ENCODE measurements around the gene C1QTNF6.

The C1QTNF6 gene

DNA sequence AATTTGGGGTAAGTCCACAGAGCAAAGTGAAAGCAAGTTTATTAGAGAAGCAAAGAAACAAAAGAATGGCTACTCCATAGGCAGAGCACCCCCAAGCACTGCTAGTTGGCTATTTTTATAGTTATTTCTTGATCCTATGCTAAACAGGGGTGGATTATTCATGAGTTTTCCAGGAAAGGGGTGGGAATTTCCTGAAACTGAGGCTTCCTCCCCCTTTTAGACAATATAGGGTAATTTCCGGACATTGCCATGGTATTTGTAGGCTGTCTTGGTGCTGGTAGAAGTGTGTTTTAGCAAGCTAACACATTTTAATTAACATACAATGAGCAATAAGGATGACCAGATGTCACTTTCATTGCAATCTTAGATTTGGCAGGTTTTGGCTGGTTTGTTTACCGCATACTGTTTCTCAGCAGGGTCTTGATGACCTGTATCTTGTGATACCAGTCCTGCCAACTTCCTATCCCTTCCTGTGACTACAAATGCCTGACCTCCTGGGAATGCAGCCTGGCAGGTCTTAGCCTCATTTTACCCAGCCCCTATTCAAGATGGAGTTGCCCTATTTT lies 937 bp upstream of the C1QTNF6 start:
- DNase-seq = no peak

DNA sequence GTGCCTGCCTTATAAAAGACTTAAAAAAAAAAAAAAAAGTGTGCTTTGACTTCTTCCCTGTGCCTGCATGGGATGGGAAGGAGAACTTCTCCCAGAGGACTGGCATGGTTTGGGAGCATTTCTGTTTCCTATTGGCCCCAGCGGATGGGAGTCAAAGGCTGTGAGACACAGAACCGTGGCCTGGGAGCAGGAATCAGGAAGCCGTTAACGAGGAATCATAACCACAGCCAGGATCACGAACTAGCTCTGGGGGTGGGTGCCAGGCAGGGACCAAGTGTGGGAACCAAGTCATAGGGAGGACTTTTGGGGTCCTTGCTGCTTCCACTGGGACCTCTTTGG lies 526 bp downstream of the C1QTNF6 start:
- no peak for DNase-seq

DNA sequence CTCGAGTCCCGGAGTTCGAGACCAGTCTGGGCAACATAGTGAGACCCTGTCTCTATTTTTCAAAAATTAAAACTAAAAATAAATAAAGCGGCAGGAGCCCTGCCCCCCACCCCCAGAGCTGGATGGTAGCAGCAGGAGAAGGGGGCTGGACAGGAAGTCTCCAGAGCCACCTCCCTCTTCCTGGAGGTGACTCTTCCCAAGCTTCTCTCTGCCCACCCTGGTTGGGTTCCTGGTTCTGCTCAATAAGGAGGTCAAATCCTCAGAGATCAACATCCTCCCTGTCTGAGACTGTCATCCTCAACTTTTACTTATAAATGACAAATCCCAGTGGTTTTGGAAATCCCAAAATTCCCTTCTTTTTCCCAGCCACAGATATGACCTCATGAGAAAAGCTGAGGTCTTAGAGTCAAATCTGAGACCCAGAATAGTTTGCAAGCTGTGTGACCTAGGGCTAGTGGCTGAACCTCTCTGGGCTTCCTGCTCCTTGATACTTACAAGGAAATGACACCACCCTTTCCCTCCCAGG lies 987 bp downstream of the C1QTNF6 start:
- no peak for DNase-seq

DNA sequence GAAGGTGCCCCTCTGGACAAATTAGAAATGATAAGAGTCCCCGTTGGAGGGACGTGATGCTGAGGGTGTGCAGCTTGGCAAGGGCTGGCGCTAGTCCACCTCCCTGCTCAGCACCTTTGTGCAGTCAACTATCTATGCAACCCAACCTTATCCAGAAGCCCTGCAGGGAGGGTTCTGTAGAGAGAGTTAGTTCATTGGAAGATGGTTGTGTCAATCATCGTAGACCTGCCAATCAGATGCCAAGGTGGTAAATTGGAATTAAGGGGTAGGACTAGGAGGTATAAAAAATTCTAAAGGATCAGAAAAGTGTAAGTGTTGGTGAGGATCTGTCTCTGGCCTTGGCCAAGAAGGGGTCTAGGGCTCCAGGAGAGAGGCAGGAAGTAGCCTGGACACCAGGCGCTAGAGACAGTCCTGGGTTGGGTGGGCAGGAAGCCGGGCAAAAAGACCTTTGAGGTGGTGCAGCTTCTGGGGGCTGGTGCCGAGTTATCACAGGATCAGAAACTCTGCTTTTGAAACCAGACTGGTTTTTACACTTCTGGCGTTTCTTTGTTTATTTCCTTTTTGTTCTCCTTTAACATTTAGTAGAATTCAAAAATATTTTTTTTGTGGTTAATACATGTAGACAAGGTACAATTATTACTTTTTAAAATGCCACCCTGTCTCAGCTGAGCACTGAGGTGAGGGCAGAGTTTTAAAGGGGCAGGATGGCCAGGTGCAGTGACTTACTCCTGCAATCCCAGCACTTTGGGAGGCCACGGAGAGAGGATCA lies 1.6 kb downstream of the C1QTNF6 start:
- DNase-seq = no peak

DNA sequence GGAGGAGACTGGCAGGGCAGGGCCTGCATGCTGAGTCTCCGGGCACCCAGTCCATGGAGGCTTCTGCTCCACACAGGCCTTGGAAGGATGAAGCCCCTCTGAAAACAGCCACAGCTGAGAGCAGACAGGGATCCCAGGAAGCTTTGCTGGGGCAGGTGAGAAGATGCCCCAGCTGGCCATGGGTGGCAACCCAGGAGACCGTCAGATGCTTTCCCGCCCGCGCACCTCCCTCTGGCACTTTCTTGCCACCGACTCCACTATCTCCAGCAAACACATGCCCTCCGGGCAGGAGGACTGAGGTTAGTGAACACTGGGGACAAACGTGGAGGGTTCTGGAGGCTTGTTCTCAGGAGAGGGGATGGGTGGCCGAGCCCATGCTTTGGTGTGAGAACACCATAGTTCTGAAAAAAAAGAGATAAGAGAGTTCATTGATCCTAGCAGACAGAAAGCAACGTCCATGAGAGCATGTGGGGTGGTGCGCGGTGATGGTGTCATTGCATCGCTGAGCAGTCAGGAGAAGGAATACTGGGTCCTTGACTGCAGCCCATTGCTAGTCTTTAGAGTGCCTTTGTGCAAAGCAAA lies 2.3 kb downstream of the C1QTNF6 start:
- DNase-seq = no peak

DNA sequence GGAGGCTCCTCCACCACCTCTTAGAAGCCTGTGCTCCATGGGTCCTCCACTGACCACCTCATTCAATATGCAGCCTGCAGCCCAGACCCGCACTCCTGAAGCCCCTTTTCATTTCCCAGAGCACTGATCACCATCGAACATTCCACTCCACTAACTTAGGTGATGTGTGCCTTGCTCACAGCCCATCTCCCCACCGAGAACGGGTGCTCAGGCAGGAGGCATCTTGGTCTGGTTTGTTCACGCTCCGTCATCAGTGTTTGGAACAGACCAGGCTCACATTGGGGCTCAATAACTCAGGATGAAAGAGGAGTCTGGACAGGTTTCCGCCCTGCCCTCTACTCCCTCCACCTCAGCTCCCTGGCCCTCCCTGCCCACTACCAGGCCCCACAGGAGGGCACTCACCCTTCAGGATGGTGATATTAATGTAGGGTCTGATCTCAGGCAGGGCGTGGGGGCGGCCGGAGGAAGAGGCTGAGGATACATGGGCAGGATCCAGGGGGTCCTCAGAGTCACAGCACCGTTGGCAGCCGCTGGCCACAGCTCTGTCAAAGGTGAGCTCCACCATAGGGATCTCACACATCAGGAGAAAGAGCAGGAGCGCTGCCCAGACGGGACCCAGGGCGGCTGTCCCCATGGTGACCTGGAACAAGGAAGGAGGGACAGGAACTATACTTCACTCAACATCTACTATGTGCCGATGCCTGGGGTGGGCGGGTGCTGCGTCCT lies 3.1 kb downstream of the C1QTNF6 start:
- no peak for DNase-seq

DNA sequence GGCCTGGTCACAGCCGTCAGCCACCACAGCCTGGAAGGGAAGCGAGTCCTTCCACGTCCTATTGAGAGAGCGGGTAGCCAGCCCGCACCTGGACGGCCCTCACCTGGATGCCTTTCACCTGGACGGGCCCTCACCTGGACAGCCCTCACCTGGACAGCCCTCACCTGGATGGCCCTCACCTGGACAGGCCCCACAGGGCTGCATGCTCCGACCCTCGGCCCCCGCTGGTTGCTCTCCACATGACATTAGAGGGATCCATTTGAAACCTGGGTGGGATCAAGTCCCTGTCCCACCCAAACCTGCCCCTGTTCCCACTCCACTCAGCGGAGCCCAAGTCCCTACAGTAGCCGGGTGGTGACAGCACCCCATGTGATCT lies 3.7 kb downstream of the C1QTNF6 start:
- DNase-seq = no peak

DNA sequence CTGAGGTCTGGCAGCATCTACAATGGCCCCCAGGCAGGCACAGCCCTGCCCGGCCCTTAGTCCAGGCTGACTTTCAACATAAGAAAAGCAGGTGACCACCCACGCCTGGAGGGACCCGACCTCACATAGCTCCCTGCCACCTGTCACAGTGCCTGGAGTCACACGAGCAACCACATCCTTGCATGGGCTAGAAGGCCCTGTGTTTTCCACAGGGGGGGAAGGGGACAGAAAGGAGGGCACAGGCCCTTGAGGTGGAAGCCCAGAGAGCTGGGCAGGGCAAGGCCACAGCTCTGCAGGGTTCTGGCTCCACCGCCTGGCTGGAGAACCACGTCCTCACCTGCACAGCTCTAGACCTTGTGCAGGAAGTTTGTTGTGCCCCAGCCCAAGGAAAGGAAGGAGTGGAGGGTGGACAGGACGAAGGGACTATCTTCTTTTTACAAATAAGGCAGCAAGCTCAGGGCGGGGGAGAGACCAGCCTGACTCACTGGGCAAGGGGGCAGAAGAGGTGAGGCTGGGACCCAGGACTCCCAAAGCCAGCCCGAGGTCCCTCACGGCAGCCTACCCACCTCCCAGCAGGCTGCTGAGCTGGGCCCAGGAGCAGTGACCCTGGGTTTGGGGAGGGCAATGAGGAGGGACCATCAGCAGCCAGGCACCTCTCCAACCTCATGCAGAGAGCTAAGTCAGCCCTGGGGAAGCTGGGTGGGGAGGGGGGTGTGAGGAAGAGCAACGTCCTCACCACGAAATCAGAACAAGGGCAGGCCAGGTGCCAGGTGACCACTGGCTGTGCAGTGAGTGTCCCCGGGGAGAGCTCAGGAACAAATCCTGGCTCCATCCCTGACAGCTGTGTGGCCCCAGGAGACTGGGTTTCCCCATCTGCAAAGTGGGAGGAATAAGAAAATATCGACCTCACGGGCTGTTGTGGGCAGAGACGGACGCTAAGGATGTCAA lies 4.3 kb downstream of the C1QTNF6 start:
- no peak for DNase-seq

DNA sequence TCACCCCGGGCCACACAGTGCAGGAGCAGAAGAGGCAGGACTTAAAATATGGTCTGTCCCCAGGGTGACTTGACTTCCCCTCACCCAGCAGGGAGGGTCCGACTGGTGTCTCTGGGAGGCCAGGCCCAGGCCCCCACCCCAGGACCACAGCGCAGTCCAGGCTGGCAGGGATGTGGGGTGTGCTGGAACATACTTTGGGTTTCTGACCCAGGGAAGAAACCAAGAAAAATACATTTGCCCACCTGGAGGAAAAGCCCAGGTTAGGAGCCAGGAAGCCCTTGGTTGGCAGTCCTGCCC lies 5.2 kb downstream of the C1QTNF6 start:
- DNase-seq = no peak

DNA sequence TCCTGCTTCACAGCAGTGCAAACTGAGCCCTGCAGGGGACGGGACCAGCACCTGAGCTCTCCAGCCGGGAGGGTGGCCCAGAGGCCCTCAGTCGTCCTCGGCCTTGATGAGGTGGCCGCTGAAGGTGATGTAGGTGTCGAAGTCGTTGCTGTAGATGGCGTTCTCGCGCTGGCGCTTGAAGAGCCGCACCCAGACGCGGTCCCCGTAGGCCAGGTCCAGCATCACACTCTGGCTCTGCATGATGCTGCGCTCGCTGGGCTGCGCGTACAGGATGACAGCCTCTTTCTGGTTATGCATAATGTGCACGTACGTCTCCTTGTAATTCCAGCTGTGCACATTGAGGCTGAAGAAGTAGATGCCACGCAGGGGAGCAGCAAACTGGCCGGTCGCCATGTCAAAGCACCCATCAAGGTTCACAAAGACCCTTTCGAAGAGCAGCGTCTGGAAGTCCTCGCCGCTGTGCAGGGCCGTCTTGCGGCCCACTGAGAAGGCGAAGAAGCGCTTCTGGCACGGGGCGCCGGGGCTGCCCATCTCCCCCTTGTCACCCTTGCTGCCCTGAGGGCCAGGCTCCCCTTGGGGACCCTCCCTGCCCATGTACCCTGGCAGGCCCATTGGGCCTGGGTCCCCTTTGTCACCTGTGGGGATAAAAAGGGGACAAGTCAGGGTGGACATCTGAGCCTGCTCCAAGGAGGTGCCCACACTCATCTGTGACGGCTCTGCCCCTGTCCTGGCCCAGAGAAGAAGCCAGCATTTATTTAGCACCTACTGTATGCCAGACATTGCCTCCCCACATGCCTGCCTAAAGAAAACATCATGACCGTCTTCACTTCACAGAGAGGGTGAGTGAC lies 5.7 kb downstream of the C1QTNF6 start:
- no peak for DNase-seq

DNA sequence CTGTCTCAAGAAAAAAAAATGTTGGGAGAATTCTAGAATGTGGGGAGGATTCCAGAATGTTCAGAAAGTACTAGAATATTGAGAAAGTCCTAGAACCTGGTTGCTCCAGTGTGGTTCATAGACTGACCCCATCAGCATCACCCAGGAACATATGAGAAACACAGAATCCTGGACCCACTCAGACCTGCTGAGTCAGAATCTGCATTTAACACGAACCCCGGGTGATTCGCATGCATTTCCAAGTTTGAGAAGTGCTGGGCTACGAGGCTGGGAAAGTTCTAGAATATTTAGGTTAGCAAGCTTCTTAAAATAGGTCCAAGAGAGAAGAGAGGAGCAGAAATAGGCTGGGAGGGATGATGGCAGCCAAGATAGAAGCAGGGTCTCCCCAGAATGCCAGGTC lies 6.4 kb downstream of the C1QTNF6 start:
- DNase-seq = no peak

DNA sequence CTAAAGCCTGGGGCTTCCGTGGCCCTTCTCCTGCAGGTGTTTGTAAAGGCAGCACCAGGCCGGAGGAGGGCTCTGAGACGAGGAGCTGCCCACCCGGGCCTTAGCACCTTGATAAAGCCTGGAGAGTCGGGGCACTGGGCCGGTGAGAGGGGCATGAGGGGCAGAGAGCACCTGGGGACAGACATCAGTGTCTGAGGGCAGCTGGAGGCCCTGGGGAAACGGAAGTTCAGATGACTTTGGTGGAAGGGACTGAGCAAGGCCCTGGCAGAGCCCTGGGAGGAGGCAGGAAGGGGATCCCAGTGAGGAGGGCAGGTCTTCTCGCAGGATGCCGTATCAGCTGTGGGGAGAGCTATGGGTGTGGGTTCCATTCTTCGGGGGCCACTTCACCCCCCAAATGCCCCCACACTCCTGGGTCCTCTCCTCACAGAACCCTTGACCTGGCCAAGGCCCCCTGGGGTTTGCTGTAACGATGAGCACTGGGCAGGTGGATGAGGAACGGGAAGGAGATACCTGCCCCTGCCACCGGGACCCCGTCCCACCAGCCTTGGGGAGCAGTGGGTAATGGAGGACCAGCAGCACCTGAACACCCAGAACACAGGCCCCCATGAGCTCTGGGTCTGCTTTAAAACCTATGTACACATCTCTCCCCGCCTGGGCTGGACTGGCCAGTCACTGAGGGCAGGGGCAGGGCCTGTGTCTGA lies 7.4 kb downstream of the C1QTNF6 start:
- no peak for DNase-seq

DNA sequence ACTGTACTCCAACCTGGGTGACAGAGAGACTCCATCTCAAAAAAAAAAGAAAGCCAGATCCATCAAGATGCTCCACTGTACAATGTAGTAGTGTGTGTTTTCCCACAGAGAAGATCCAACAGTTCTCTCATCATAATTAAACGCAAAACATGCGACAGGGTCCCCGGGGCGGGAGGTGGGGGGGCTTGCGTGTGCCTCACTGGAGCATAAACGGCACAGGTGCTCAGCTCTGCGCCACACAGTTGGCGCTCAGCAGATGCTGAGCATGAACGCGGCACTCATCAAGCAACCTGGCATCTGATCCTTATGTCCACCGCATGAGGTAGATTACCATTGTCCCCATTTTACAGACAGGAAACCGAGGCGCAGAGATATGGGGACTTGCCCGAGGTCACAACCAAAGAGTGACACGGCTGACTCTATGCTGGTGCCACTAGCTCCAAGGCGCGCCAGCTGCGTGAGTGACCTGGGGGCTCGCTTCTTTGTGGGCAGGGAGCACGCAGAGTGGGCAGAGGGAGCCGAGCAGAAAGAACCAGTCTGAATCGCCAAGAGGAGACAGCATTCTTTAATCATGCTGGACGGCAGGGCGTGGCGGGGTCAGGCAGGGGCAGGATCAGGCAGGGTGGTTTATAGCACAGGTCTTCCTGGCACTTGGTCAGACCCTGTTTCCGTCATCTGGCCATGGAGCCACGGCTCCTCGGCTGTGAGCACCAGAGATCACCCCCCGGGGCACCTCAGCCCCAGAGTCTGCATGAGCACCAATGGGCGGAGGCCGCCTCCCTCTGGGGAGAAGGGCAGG lies 8.2 kb downstream of the C1QTNF6 start:
- no peak for DNase-seq

DNA sequence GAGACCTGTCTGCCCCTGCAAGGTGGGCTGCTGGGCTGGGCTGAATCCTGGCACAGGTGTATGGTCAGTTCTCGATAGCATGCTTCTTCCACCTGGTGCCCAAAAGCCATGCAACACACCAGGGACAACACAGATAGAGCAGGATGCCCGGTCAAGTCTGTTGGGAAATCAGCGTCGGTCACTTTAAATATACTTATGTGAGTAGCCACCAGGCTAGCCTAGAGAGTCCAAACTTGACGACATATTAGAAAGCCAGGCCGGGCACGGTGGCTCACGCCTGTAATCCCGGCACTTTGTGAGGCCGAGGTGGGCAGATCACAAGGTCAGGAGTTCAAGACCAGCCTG lies 8.9 kb downstream of the C1QTNF6 start:
- DNase-seq = no peak

DNA sequence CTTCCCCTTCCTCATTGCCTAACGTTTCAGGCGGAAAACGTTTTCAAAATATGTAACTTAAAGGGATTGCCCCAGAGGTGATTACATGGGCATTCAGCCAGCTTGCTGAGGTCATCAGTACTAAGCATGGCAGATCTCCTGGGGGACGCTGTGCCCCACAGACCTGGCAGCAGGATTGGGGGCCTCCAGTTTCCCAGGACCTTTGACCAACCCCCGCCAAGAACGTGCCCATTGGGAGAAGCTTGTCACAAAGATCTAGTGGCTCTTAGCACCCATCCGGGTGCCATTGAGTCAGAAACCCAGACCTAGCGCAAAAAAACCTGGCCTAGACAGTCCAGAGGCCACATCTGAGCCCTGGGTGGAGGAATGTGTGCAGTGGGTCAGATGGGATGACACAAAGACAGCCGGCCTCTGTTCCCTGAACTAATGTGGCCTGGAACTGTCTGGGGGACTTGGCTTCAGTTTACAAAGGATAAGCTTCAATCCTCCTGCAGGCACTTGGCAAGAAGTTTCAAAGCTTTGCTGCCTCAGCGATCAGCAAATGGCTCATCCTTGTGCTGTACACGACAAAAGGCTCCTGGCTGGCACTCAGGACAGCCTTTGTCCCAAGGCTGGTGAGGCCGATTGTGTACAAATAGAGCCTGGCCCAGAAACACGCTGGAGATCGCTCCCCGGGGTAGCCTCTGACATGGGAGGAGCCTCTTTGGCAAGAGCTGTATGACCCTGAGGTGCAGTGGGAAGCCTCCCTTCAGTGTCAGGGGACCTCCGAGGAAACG lies 9.5 kb downstream of the C1QTNF6 start:
- no peak for DNase-seq

DNA sequence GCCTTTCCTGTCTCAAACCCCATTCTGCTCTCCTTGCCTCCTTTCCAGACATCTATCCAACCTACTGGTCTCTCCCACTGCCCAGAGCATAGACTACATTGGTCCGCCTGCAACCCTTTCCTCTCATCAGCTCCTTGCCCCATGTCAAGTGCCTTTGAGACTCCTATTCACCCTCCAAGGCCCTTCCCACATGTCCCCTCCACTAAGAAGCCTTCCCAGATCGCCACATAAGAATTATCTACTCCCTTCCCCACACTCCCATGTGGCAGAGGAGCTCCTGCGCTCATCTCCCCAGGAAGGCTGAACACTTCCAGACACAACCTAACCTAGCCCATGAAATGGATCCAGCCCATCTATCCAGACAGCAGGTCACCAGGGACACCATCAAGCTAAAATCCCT lies 10.3 kb downstream of the C1QTNF6 start:
- DNase-seq = no peak

DNA sequence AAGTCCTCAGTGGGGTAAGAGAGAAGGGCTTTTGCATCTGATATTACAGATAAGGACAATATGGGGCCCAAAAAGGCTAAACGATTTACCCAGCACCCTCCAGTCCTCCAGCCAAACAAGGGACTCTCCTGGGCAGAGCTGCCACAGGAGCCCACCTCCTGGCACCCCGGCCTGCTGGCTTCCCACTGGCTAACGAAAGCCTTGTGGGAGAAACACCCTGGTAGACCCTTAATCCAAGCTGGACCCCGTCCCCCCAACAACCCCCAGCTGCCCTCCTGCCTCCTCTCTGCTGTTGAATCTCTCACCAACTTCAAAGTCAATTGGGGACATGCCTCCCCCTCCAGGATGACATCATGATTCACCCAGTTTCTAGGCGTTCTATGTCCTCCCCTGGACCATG lies 10.8 kb downstream of the C1QTNF6 start:
- no peak for DNase-seq

DNA sequence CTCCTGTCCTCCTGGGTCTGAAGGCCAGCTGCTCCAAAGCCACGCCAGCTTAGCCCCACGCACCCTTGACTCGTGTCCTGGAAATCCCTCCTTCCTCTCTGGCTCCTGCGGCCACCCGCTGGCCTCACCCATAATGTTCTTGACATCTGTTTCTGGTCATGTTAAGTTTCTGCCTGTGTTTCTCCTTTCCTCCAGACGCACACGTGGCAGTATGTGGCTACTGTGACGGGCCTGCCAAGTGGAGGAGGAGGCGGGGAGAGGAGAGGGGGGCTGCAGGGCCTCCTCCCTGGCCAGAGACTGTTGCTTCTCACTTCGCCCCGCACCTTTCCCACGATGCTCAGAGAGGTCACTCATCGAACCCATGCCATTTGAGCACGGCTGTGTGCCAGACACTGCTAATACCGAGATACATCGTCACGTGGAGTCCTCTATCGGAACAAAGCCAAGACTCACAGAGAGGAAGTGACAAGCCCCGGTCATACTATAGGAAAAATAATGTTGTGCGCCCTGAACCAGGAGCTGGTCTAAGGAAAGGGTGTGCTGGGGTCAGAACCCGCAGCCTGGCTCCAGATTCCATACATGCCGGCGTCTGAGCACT lies 11.5 kb downstream of the C1QTNF6 start:
- DNase-seq = no peak

Measured in activated CD4-positive, alpha-beta T cell treated with anti-CD3 and anti-CD28 coated beads, Interleukin-2, amount 50 U/mL, for 1 hour (primary cell).